Measurements from ENCODE around the gene KRTAP5-1. TPM values are rescaled to one million over a fixed set of nuclear protein-coding genes. Genes with fewer than 3 reads are reported as not detected.

The KRTAP5-1 gene
- total RNA-seq, 1 donor from 2014 or later, result not detected

GRCh38 chr11:1629326-1630185, 44.5 kb upstream of the KRTAP5-1 start, which contains the start of gene KRTAP5-5:
TSS of gene KRTAP5-5 (plus strand) at chr11:1629775. CDS start at chr11:1629841, 66 bp downstream.
- no peak within 1 kb of the TSS for H3K4me3 ChIP-seq (ENCODE audit: low read depth, low read length)
- peaks cover 41% of the 10 kb centered on the region for H3K27me3 ChIP-seq (ENCODE audit: control insufficient read depth, insufficient read depth, low read length)
- DNase-seq (ENCODE audit: low read depth), result no peak
- no peak for TF ChIP-seq CTCF (IDR thresholded peaks at IDR 0.05; ENCODE audit: insufficient read depth, low read length, poor library complexity, severe bottlenecking)
- H3K36me3 ChIP-seq (ENCODE audit: control insufficient read depth, insufficient read depth, low read length), result no peaks in the 10 kb centered on the region

DNA sequence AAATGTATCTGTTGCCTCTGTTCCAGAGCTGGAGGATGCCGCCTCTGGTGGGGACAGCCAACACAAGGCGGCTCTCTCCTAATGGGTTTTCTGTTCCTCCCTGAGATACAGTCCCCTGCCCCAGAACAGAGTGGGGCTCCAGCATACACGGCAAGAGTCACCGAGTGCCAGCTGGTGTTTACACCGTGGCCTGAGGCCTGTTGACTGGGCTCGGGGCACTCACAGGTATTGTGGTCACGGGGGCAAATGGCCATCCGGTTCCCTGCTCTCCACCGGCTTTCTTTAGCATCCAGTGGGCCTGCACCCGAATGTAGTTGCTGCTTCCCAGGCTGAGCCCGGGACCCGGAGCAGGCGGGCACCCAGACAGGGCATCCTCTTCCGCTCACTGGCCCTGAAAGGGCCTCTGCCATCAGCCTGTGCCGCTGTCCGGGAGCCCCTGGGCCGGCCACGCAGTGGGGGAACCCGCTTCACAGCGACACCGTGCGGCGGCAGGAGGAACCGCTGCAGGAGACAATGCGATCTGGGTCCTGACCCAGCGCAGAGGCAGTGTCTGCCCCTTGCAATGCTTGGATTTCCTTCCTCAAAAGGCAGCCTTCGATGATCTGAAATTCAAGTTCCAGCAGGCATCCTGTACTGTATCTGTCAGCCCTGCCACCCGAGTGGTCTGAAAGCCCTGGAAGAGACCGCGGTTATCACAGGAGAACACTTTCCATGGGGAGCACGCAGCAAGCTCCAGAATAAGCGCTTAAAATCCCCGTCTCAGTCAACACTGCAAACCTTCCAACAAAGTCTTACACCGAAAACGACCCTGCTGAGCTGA, 43.6 kb upstream of the KRTAP5-1 start:
- no peaks in the 10 kb centered on the region for H3K36me3 ChIP-seq (ENCODE audit: control insufficient read depth, insufficient read depth, low read length)
- peaks cover 39% of the 10 kb centered on the region for H3K27me3 ChIP-seq (ENCODE audit: control insufficient read depth, insufficient read depth, low read length)
- DNase-seq (ENCODE audit: low read depth), result no peak
- TF ChIP-seq CTCF (IDR thresholded peaks at IDR 0.05; ENCODE audit: insufficient read depth, low read length, poor library complexity, severe bottlenecking), result peak; percentile 96
- no peak overlapping the region for H3K4me3 ChIP-seq (ENCODE audit: low read depth, low read length)

GRCh38 chr11:1625541-1625940, 40.5 kb upstream of the KRTAP5-1 start:
- Histone ChIP-seq H3K27me3 (ENCODE audit: control insufficient read depth, insufficient read depth, low read length) (peaks cover 24% of the 10 kb centered on the region), H3K36me3 (ENCODE audit: control insufficient read depth, insufficient read depth, low read length) (no peaks in the 10 kb centered on the region), H3K4me3 (ENCODE audit: low read depth, low read length) (no peak overlapping the region)
- no peak for TF ChIP-seq CTCF (IDR thresholded peaks at IDR 0.05; ENCODE audit: insufficient read depth, low read length, poor library complexity, severe bottlenecking)
- DNase-seq (ENCODE audit: low read depth), result no peak

GRCh38 chr11:1624621-1625020, 39.5 kb upstream of the KRTAP5-1 start:
- no peaks in the 10 kb centered on the region for H3K36me3 ChIP-seq (ENCODE audit: control insufficient read depth, insufficient read depth, low read length)
- no peak for TF ChIP-seq CTCF (IDR thresholded peaks at IDR 0.05; ENCODE audit: insufficient read depth, low read length, poor library complexity, severe bottlenecking)
- DNase-seq (ENCODE audit: low read depth), result no peak

GRCh38 chr11:1623716-1624115, 38.6 kb upstream of the KRTAP5-1 start:
- no peak for DNase-seq (ENCODE audit: low read depth)
- no peaks in the 10 kb centered on the region for H3K36me3 ChIP-seq (ENCODE audit: control insufficient read depth, insufficient read depth, low read length)
- H3K4me3 ChIP-seq (ENCODE audit: low read depth, low read length), result no peak overlapping the region
- no peak for TF ChIP-seq CTCF (IDR thresholded peaks at IDR 0.05; ENCODE audit: insufficient read depth, low read length, poor library complexity, severe bottlenecking)
- peaks cover 13% of the 10 kb centered on the region for H3K27me3 ChIP-seq (ENCODE audit: control insufficient read depth, insufficient read depth, low read length)

More at GRCh38 chr11:1624621-1625020, 39.5 kb upstream of the KRTAP5-1 start:
- Histone ChIP-seq H3K4me3 (ENCODE audit: low read depth, low read length) (no peak overlapping the region), H3K27me3 (ENCODE audit: control insufficient read depth, insufficient read depth, low read length) (peaks cover 21% of the 10 kb centered on the region)
